ENCODE measurements around the gene PTTG1IP.

- TF ChIP-seq, protein P1, sequence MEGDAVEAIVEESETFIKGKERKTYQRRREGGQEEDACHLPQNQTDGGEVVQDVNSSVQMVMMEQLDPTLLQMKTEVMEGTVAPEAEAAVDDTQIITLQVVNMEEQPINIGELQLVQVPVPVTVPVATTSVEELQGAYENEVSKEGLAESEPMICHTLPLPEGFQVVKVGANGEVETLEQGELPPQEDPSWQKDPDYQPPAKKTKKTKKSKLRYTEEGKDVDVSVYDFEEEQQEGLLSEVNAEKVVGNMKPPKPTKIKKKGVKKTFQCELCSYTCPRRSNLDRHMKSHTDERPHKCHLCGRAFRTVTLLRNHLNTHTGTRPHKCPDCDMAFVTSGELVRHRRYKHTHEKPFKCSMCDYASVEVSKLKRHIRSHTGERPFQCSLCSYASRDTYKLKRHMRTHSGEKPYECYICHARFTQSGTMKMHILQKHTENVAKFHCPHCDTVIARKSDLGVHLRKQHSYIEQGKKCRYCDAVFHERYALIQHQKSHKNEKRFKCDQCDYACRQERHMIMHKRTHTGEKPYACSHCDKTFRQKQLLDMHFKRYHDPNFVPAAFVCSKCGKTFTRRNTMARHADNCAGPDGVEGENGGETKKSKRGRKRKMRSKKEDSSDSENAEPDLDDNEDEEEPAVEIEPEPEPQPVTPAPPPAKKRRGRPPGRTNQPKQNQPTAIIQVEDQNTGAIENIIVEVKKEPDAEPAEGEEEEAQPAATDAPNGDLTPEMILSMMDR (IDR thresholded peaks at IDR 0.05; ENCODE audit: low read length), result no peak
- TF ChIP-seq EZH2 (IDR thresholded peaks at IDR 0.05; ENCODE audit: borderline replicate concordance, low read length), result no peak
Observed at GRCh38 chr21:44898851-44899767, 25.6 kb upstream of the PTTG1IP start.

Measured in OCI-LY1 (cell line).